ENCODE data around the gene TES.
"Not testable (repeated sequence)": the region's sequence is repeated elsewhere in the genome, so short reads cannot be mapped to it uniquely, and the experiment has no call there.

TES gene

GRCh38 chr7:116293633-116294032 lies 83.3 kb downstream of the TES start:
- no peak overlapping the region for H2AFZ ChIP-seq (ENCODE audit: low read depth, low read length)
- TF ChIP-seq, protein P1, sequence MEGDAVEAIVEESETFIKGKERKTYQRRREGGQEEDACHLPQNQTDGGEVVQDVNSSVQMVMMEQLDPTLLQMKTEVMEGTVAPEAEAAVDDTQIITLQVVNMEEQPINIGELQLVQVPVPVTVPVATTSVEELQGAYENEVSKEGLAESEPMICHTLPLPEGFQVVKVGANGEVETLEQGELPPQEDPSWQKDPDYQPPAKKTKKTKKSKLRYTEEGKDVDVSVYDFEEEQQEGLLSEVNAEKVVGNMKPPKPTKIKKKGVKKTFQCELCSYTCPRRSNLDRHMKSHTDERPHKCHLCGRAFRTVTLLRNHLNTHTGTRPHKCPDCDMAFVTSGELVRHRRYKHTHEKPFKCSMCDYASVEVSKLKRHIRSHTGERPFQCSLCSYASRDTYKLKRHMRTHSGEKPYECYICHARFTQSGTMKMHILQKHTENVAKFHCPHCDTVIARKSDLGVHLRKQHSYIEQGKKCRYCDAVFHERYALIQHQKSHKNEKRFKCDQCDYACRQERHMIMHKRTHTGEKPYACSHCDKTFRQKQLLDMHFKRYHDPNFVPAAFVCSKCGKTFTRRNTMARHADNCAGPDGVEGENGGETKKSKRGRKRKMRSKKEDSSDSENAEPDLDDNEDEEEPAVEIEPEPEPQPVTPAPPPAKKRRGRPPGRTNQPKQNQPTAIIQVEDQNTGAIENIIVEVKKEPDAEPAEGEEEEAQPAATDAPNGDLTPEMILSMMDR (IDR thresholded peaks at IDR 0.05; ENCODE audit: low read depth, low read length), result no peak

DNA sequence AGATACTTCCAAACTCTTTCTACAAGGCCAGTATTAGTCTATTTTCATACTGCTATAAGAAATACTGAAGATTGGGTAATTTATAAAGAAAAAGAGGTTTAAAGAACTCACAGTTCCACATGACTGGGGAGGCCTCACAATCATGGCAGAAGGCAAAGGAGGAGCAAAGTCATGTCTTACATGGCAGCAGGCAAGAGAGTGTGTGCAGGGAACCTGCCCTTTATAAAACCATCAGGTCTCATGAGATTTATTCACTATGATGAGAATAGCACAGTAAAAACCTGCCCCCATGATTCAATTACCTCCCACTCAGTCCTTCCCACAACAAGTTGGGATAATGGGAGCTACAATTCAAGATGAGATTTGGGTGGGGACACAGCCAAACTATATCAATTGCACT lies 85.6 kb downstream of the TES start:
- not testable (repeated sequence) for H3K4me3 ChIP-seq (ENCODE audit: low read length); H2AFZ ChIP-seq (ENCODE audit: low read depth, low read length); H3K4me1 ChIP-seq (ENCODE audit: low read length); H3K27ac ChIP-seq (ENCODE audit: low read length); H3K9ac ChIP-seq (ENCODE audit: low read length); H3K36me3 ChIP-seq (replicated peaks; ENCODE audit: low read depth, low read length); H3K79me2 ChIP-seq (ENCODE audit: low read length); H4K20me1 ChIP-seq (ENCODE audit: insufficient read depth, low read length); H3K4me2 ChIP-seq (ENCODE audit: low read length); H3K27me3 ChIP-seq (ENCODE audit: low read depth, low read length)
- peaks cover 13% of the 10 kb centered on the region for H3K9me3 ChIP-seq (ENCODE audit: insufficient read depth, low read length)

More at GRCh38 chr7:116293633-116294032, 83.3 kb downstream of the TES start:
- Histone ChIP-seq H3K9me3 (ENCODE audit: insufficient read depth, low read length) (peaks cover 13% of the 10 kb centered on the region), H3K4me1 (ENCODE audit: low read length) (no peaks in the 10 kb centered on the region), H3K9ac (ENCODE audit: low read length) (no peak overlapping the region), H3K27me3 (ENCODE audit: low read depth, low read length) (no peaks in the 10 kb centered on the region), H3K4me2 (ENCODE audit: low read length) (no peak overlapping the region), H3K27ac (ENCODE audit: low read length) (no peak overlapping the region), H4K20me1 (ENCODE audit: insufficient read depth, low read length) (no peaks in the 10 kb centered on the region), H3K36me3 (replicated peaks; ENCODE audit: low read depth, low read length) (peaks cover 3% of the 10 kb centered on the region), H3K79me2 (ENCODE audit: low read length) (no peaks in the 10 kb centered on the region), H3K4me3 (ENCODE audit: low read length) (no peak overlapping the region)

GRCh38 chr7:116298055-116298454 lies 87.7 kb downstream of the TES start:
- Histone ChIP-seq H3K4me2 (ENCODE audit: low read length) (no peak overlapping the region), H3K4me1 (ENCODE audit: low read length) (no peaks in the 10 kb centered on the region), H3K79me2 (ENCODE audit: low read length) (no peaks in the 10 kb centered on the region), H3K9me3 (ENCODE audit: insufficient read depth, low read length) (peaks cover 8% of the 10 kb centered on the region; the same call in 1 of the 2 replicates), H3K9ac (ENCODE audit: low read length) (no peak overlapping the region), H3K27me3 (ENCODE audit: low read depth, low read length) (no peaks in the 10 kb centered on the region), H2AFZ (ENCODE audit: low read depth, low read length) (no peak overlapping the region), H3K36me3 (replicated peaks; ENCODE audit: low read depth, low read length) (peaks cover 1% of the 10 kb centered on the region), H4K20me1 (ENCODE audit: insufficient read depth, low read length) (no peaks in the 10 kb centered on the region), H3K27ac (ENCODE audit: low read length) (no peak overlapping the region), H3K4me3 (ENCODE audit: low read length) (no peak overlapping the region)
- TF ChIP-seq, protein P1 (IDR thresholded peaks at IDR 0.05; ENCODE audit: low read depth, low read length), result no peak
- no peak for TF ChIP-seq EZH2phosphoT487 (IDR thresholded peaks at IDR 0.05; ENCODE audit: low read depth)

GRCh38 chr7:116298576-116298975 lies 88.2 kb downstream of the TES start:
- Histone ChIP-seq H3K4me3 (ENCODE audit: low read length) (no peak overlapping the region), H3K27ac (ENCODE audit: low read length) (no peak overlapping the region), H3K9ac (ENCODE audit: low read length) (no peak overlapping the region), H4K20me1 (ENCODE audit: insufficient read depth, low read length) (no peaks in the 10 kb centered on the region), H3K4me2 (ENCODE audit: low read length) (no peak overlapping the region), H3K4me1 (ENCODE audit: low read length) (no peaks in the 10 kb centered on the region), H3K79me2 (ENCODE audit: low read length) (no peaks in the 10 kb centered on the region), H2AFZ (ENCODE audit: low read depth, low read length) (no peak overlapping the region), H3K27me3 (ENCODE audit: low read depth, low read length) (no peaks in the 10 kb centered on the region), H3K9me3 (ENCODE audit: insufficient read depth, low read length) (peaks cover 8% of the 10 kb centered on the region; the same call in 1 of the 2 replicates), H3K36me3 (replicated peaks; ENCODE audit: low read depth, low read length) (no peaks in the 10 kb centered on the region)
- TF ChIP-seq, protein P1 (IDR thresholded peaks at IDR 0.05; ENCODE audit: low read depth, low read length), result no peak
- no peak for TF ChIP-seq EZH2phosphoT487 (IDR thresholded peaks at IDR 0.05; ENCODE audit: low read depth)
